ENCODE measurements around the gene KRT7. TPM values are rescaled to one million over a fixed set of nuclear protein-coding genes. Genes with fewer than 3 reads are reported as not detected.

Gene KRT7
- total RNA-seq, 5 donors from 2014 or later (not counting 1 experiment from before 2014, with no cell fraction given) = 2.7 to 3.8 (median 3.3) TPM; not detected in 2

GRCh38 chr12:52242442-52243258 lies 9.6 kb downstream of the KRT7 start:
- Histone ChIP-seq H3K27ac (ENCODE audit: low read length) (no peak overlapping the region), H3K36me3 (ENCODE audit: control insufficient read depth in 2 of 2, extremely low read depth in 1 of 2, insufficient read depth in 1 of 2, low read length in 1 of 2) (no peaks in the 10 kb centered on the region), H3K4me1 (ENCODE audit: control insufficient read depth in 1 of 2, extremely low read depth in 1 of 2, insufficient read depth in 2 of 2, low read length in 2 of 2) (peaks cover 0 to 17% of the 10 kb centered on the region in 2 experiments), H3K9me3 (no peaks in the 10 kb centered on the region), H3K4me3 (ENCODE audit: control insufficient read depth in 1 of 2, extremely low read depth in 1 of 2, low read length in 1 of 2) (no peak overlapping the region), H3K27me3 (replicated peaks in 1 of 2; ENCODE audit: control insufficient read depth in 2 of 2, extremely low read depth in 1 of 2, insufficient read depth in 2 of 2, low read length in 1 of 2) (peaks cover 2 to 23% of the 10 kb centered on the region in 2 experiments)
- Mint-ChIP-seq H3K4me1 (peaks cover 13 to 35% (median 17%) of the 10 kb centered on the region in 3 donors), H3K27ac (no peak overlapping the region), H3K27me3 (peaks cover 4% of the 10 kb centered on the region in 2 donors), H3K36me3 (no peaks in the 10 kb centered on the region), H3K9me3 (no peaks in the 10 kb centered on the region), H3K4me3 (no peak overlapping the region)
- POLR2A ChIA-PET = no interaction called here
- 89% methylated on average over 8 of the region's 11 CpGs for WGBS (ENCODE audit: insufficient coverage)
- CTCF ChIA-PET = interaction anchor here in 1 of 2 donors (0.7 kb wide), 1 partner anchor 1251 kb away, joined by 4 read pairs; no protein-coding TSS in a partner anchor
- no peak for DNase-seq
- no peak for ATAC-seq (replicated peaks in 1 of 4)

GRCh38 chr12:52243259-52243855 lies 10.3 kb downstream of the KRT7 start:
- H3K27ac ChIP-seq (ENCODE audit: low read length) = peak overlapping the region; percentile 42
- Mint-ChIP-seq H3K36me3 (no peaks in the 10 kb centered on the region), H3K27me3 (peaks cover 4 to 9% of the 10 kb centered on the region in 2 donors), H3K4me3 (peak overlapping the region in 1 of 3 donors; percentile 35), H3K4me1 (peaks cover 13 to 35% (median 17%) of the 10 kb centered on the region in 3 donors), H3K27ac (peak overlapping the region; percentile 73 to 89), H3K9me3 (no peaks in the 10 kb centered on the region)
- peaks cover 0 to 17% of the 10 kb centered on the region in 2 experiments for H3K4me1 ChIP-seq (ENCODE audit: control insufficient read depth in 1 of 2, extremely low read depth in 1 of 2, insufficient read depth in 2 of 2, low read length in 2 of 2)
- ATAC-seq (replicated peaks in 1 of 4) = no peak
- H3K27me3 ChIP-seq (replicated peaks in 1 of 2; ENCODE audit: control insufficient read depth in 2 of 2, extremely low read depth in 1 of 2, insufficient read depth in 2 of 2, low read length in 1 of 2) = peaks cover 2 to 29% of the 10 kb centered on the region in 2 experiments
- no peaks in the 10 kb centered on the region for H3K9me3 ChIP-seq
- CTCF ChIA-PET = interaction anchor here in 1 of 2 donors (0.7 kb wide), 1 partner anchor 1250 kb away, joined by 4 read pairs; no protein-coding TSS in a partner anchor
- H3K36me3 ChIP-seq (ENCODE audit: control insufficient read depth in 2 of 2, extremely low read depth in 1 of 2, insufficient read depth in 1 of 2, low read length in 1 of 2) = no peaks in the 10 kb centered on the region
- 78% methylated on average over 3 of the region's 5 CpGs for WGBS (ENCODE audit: insufficient coverage)
- no peak overlapping the region for H3K4me3 ChIP-seq (ENCODE audit: control insufficient read depth in 1 of 2, extremely low read depth in 1 of 2, low read length in 1 of 2)
- POLR2A ChIA-PET = no interaction called here
- DNase-seq = no peak

GRCh38 chr12:52243856-52244614 lies 11.0 kb downstream of the KRT7 start:
- CTCF ChIA-PET = interaction anchor here in 1 of 2 donors (1.2 kb wide), 1 partner anchor 34 kb away, joined by 3 read pairs; no protein-coding TSS in a partner anchor
- H3K36me3 ChIP-seq (ENCODE audit: control insufficient read depth in 2 of 2, extremely low read depth in 1 of 2, insufficient read depth in 1 of 2, low read length in 1 of 2) = no peaks in the 10 kb centered on the region
- Mint-ChIP-seq H3K4me1 (peaks cover 13 to 35% (median 17%) of the 10 kb centered on the region in 3 donors), H3K9me3 (no peaks in the 10 kb centered on the region), H3K27me3 (peaks cover 8 to 15% of the 10 kb centered on the region in 2 donors), H3K27ac (peak overlapping the region; percentile 73 to 89), H3K4me3 (peak overlapping the region in 2 of 3 donors; percentile 29 to 35), H3K36me3 (no peaks in the 10 kb centered on the region)
- peak overlapping the region; percentile 42 for H3K27ac ChIP-seq (ENCODE audit: low read length)
- ATAC-seq (replicated peaks in 1 of 4) (peak; percentile 93 to 97 (median 96)), DNase-seq (peak in 33 of 35 experiments; percentile 4 to 70 (median 34))
- H3K4me1 ChIP-seq (ENCODE audit: control insufficient read depth in 1 of 2, extremely low read depth in 1 of 2, insufficient read depth in 2 of 2, low read length in 2 of 2) = peaks cover 0 to 17% of the 10 kb centered on the region in 2 experiments
- H3K9me3 ChIP-seq = no peaks in the 10 kb centered on the region
- H3K4me3 ChIP-seq (ENCODE audit: control insufficient read depth in 1 of 2, extremely low read depth in 1 of 2, low read length in 1 of 2) = no peak overlapping the region
- peaks cover 2 to 36% of the 10 kb centered on the region in 2 experiments for H3K27me3 ChIP-seq (replicated peaks in 1 of 2; ENCODE audit: control insufficient read depth in 2 of 2, extremely low read depth in 1 of 2, insufficient read depth in 2 of 2, low read length in 1 of 2)
- WGBS (ENCODE audit: insufficient coverage) = 40% methylated on average over 9 of the region's 12 CpGs
- POLR2A ChIA-PET = no interaction called here

GRCh38 chr12:52244615-52244994 lies 11.6 kb downstream of the KRT7 start:
- WGBS (ENCODE audit: insufficient coverage) = 57% methylated on average over 1 of the region's 3 CpGs
- Histone ChIP-seq H3K9me3 (no peaks in the 10 kb centered on the region), H3K4me3 (ENCODE audit: control insufficient read depth in 1 of 2, extremely low read depth in 1 of 2, low read length in 1 of 2) (no peak overlapping the region), H3K36me3 (ENCODE audit: control insufficient read depth in 2 of 2, extremely low read depth in 1 of 2, insufficient read depth in 1 of 2, low read length in 1 of 2) (no peaks in the 10 kb centered on the region), H3K4me1 (ENCODE audit: control insufficient read depth in 1 of 2, extremely low read depth in 1 of 2, insufficient read depth in 2 of 2, low read length in 2 of 2) (peaks cover 0 to 17% of the 10 kb centered on the region in 2 experiments), H3K27ac (ENCODE audit: low read length) (peak overlapping the region; percentile 35), H3K27me3 (replicated peaks in 1 of 2; ENCODE audit: control insufficient read depth in 2 of 2, extremely low read depth in 1 of 2, insufficient read depth in 2 of 2, low read length in 1 of 2) (peaks cover 2 to 38% of the 10 kb centered on the region in 2 experiments)
- no peaks in the 10 kb centered on the region for H3K9me3 Mint-ChIP-seq
- POLR2A ChIA-PET = no interaction called here
- CTCF ChIA-PET = interaction anchor here in 1 of 2 donors (1.2 kb wide), 1 partner anchor 33 kb away, joined by 3 read pairs; no protein-coding TSS in a partner anchor
- no peak overlapping the region for H3K4me3 Mint-ChIP-seq
- no peaks in the 10 kb centered on the region for H3K36me3 Mint-ChIP-seq
- peaks cover 15 to 37% (median 20%) of the 10 kb centered on the region in 3 donors for H3K4me1 Mint-ChIP-seq
- peak overlapping the region in 1 of 2 donors; percentile 89 for H3K27ac Mint-ChIP-seq
- H3K27me3 Mint-ChIP-seq = peaks cover 13 to 19% of the 10 kb centered on the region in 2 donors
- DNase-seq (no peak), ATAC-seq (replicated peaks in 1 of 4) (peak in 1 of 4 experiments; percentile 7)

GRCh38 chr12:52245259-52245961 lies 12.4 kb downstream of the KRT7 start:
- ChIA-PET CTCF (interaction anchor here in 1 of 2 donors (0.5 to 1.2 kb wide), 2 partner anchors 32 to 473 kb away, joined by 3 read pairs; no protein-coding TSS in a partner anchor), POLR2A (no interaction called here)
- Mint-ChIP-seq H3K4me1 (peaks cover 20 to 42% (median 25%) of the 10 kb centered on the region in 3 donors), H3K4me3 (no peak overlapping the region), H3K36me3 (no peaks in the 10 kb centered on the region), H3K27ac (peak overlapping the region in 1 of 2 donors; percentile 55), H3K27me3 (peaks cover 19 to 25% of the 10 kb centered on the region in 2 donors), H3K9me3 (no peaks in the 10 kb centered on the region)
- WGBS (ENCODE audit: insufficient coverage) = 92% methylated on average over 12 of the region's 20 CpGs
- H3K9me3 ChIP-seq = no peaks in the 10 kb centered on the region
- DNase-seq (no peak), ATAC-seq (replicated peaks in 1 of 4) (no peak)
- H3K27ac ChIP-seq (ENCODE audit: low read length) = no peak overlapping the region
- H3K4me1 ChIP-seq (ENCODE audit: control insufficient read depth in 1 of 2, extremely low read depth in 1 of 2, insufficient read depth in 2 of 2, low read length in 2 of 2) = peaks cover 0 to 17% of the 10 kb centered on the region in 2 experiments
- H3K27me3 ChIP-seq (replicated peaks in 1 of 2; ENCODE audit: control insufficient read depth in 2 of 2, extremely low read depth in 1 of 2, insufficient read depth in 2 of 2, low read length in 1 of 2) = peaks cover 3 to 43% of the 10 kb centered on the region in 2 experiments
- H3K36me3 ChIP-seq (ENCODE audit: control insufficient read depth in 2 of 2, extremely low read depth in 1 of 2, insufficient read depth in 1 of 2, low read length in 1 of 2) = no peaks in the 10 kb centered on the region
- no peak overlapping the region for H3K4me3 ChIP-seq (ENCODE audit: control insufficient read depth in 1 of 2, extremely low read depth in 1 of 2, low read length in 1 of 2)

Data from T-cell (primary cell).